Endometrial microvascular endothelial cells (primary cell): ENCODE results near the gene SMOC2. TPM values are rescaled to one million over a fixed set of nuclear protein-coding genes. Genes with fewer than 3 reads are reported as not detected.
"Not testable (repeated sequence)": the region's sequence is repeated elsewhere in the genome, so short reads cannot be mapped to it uniquely, and the experiment has no call there.

ENCODE experiments used
- in situ Hi-C: cut with HindIII; loops from 2 replicates; pipeline ENCODE4 v1.10.0; 2017; ENCODE audit warnings: low sequenced_read_pairs, low pct_unique_long_range_greater_than_20kb; ENCODE audit errors: inconsistent ontology term
- total RNA-seq: library from RNA; depleted of rRNA; stranded (reverse); fragments of >200 nt; gene quantifications from one replicate; pipeline ENCODE4 v1.2.3, GENCODE V29; 2015; ENCODE audit errors: inconsistent ontology term

The SMOC2 gene
- total RNA-seq, 1 donor from 2014 or later, result not detected

- in situ Hi-C loops, result no loop called here
Measured at GRCh38 chr6:168655462-168656152, 214.6 kb downstream of the SMOC2 start.

DNA sequence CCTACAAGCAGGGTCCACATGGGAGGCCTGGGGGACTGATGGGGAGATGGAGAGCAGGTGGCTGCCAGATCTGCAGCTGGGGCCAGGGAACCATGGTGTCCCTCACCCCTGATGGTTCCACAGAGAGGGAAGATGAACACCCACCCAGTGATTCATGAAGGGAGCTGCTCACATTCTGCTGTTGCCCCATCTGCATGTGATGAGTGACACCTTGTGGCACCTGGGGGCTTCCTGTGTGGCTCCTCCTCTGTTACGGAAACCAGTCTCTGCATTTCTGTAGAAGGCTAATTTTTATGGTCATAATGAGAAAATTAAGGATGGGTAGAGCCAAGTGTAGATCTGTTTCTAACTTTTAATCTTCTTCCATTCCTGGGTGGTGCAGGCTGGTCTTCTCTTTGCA is 217.1 kb downstream of the SMOC2 start:
- in situ Hi-C loops, result no loop called here

GRCh38 chr6:168660400-168660945 is 219.5 kb downstream of the SMOC2 start:
- in situ Hi-C loops, result no loop called here

DNA sequence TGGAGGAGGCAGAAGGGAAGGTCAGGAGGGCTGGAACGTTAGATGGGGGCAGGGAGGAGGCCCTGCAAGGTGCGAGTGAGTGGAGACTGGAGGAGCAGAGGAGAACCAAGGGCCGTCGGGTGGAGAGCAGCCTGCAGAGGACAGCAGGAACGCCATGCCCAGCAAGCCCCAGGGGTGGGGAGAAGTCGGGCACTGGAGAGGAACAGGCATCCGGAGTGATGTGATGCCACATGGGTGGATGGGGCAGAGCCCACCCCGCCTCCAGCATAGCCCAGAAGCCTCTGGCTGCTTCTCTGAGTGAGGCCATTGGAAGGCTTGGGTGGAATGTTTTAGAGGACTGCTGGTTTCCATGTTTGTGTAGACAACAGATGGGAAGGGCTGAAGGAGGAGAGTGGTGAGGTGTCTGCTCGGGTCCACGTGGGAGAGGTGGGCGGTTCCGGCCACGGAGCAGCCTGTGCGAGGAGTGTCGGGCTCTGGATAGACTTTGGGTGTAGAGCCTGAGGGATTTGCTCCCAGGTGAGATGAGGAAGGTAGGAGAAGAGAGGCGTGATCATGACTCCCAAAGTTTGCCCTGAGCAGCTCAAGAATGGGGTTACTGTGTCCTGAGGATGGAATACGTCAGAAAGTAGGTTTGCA is 221.4 kb downstream of the SMOC2 start:
- in situ Hi-C loops, result no loop called here

DNA sequence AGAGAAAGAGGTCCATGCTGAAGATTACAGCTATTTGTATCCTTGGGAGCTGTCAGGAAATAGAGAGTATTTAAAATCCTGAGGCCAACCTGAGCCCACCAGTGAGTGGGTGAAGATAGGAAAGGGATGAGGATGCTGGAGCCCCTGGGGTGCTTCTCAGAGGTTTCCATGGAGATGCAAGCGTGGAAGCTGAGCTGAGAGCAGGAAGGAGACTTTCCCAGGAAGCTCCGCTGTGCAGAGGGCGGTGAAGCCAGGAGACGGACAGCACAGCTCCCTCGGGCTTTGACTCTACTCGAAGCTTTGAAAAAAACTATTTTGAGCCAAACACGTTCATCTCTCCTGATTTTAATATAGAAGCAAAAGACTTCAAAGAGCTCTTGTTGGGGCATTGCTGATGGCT is 222.1 kb downstream of the SMOC2 start:
- in situ Hi-C loops, result no loop called here

GRCh38 chr6:168664956-168665355 is 224.0 kb downstream of the SMOC2 start:
- in situ Hi-C loops, result no loop called here

DNA sequence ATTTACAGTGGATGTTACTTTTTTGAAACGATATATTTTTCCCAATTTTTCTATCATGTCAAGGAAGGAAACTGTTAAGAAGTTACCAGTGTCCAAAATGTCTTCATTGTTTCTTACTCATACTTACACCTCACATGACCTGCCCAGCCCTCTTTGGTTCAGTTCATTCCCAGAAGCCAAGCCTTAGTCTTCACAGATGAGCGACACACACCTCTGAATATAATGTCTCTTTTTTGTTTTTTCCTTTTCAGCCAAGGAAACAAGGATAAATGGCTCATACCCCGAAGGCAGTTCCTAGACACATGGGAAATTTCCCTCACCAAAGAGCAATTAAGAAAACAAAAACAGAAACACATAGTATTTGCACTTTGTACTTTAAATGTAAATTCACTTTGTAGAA is 225.2 kb downstream of the SMOC2 start:
- in situ Hi-C loops, result no loop called here

DNA sequence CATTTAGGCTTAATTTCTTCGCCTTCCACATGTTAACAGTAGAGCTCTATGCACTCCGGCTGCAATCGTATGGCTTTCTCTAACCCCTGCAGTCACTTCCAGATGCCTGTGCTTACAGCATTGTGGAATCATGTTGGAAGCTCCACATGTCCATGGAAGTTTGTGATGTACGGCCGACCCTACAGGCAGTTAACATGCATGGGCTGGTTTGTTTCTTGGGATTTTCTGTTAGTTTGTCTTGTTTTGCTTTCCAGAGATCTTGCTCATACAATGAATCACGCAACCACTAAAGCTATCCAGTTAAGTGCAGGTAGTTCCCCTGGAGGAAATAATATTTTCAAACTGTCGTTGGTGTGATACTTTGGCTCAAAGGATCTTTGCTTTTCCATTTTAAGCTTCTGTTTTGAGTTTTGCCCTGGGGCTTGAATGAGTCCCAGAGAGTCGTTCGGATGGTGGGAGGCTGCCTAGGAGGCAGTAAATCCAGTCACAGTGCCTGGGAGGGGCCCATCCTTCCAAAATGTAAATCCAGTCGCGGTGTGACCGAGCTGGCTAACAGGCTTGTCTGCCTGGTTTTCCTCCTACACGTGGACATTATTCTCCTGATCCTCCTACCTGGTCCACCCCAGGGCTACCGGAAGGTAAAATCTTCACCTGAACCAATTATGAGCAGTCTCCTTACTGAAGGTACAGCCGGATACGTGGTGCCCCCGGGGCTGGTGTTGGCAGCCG is 225.9 kb downstream of the SMOC2 start:
- in situ Hi-C loops, result no loop called here

DNA sequence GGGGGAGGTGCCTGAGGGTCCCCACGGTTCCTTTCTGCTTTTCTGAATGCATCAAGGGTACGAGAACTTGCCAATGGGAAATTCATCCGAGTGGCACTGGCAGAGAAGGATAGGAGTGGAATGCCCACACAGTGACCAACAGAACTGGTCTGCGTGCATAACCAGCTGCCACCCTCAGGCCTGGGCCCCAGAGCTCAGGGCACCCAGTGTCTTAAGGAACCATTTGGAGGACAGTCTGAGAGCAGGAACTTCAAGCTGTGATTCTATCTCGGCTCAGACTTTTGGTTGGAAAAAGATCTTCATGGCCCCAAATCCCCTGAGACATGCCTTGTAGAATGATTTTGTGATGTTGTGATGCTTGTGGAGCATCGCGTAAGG is 226.4 kb downstream of the SMOC2 start:
- in situ Hi-C loops, result no loop called here

GRCh38 chr6:168670401-168670985 is 229.5 kb downstream of the SMOC2 start:
- in situ Hi-C loops, result no loop called here

GRCh38 chr6:168671028-168671862 is 230.3 kb downstream of the SMOC2 start:
- in situ Hi-C loops, result no loop called here

DNA sequence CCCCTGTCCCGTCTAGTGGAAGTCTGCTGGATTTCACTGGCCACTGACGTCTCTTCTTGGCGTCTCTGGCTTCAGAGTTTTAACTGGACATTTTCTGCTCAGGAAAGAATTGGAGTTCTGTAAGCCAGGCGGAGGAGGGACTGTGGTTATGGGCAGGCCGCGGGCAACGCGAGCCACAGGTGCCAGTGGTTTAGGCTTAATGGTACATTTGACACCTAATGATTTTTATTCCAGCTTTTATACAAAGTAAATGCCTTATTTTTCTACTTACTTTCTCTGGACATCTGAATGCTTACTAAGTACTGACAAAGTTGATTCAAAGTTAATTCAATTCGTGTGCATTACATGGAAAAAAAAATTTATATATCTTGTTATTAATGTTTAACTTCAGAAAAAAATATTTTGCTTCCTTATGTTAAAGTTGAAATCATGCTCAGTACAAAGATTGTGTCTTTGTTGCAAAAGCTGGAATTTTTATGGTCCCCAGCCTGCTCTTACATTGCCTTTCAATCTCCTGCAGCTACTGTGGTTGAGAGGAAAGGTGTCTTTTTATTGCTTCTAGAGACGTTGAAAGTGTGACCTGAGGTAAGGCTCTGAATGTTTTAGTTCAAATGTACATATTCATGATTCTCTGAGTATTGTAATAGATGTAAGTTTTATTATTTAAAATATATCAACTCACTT is 231.0 kb downstream of the SMOC2 start:
- in situ Hi-C loops, result no loop called here

DNA sequence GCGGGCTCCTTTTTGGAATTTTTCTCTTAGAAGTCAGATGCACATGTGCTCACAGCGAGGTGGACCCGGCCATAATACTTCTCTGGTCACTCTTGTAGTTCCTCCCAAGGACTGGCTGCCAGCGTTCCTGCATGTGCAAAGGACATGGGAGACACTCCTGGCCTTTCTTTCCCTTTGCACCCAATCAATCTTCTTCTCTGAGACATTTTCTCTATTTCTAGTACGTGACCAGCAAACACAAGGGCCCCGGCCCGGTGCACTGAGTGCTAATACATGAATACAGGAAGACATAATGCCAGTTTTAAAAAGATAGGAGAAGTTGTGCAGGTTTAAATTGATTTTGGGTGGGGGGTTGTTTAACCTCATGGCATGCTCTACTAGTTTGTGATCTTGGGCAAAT is 233.6 kb downstream of the SMOC2 start:
- in situ Hi-C loops, result no loop called here

GRCh38 chr6:168675375-168675774 is 234.4 kb downstream of the SMOC2 start:
- in situ Hi-C loops, result no loop called here

DNA sequence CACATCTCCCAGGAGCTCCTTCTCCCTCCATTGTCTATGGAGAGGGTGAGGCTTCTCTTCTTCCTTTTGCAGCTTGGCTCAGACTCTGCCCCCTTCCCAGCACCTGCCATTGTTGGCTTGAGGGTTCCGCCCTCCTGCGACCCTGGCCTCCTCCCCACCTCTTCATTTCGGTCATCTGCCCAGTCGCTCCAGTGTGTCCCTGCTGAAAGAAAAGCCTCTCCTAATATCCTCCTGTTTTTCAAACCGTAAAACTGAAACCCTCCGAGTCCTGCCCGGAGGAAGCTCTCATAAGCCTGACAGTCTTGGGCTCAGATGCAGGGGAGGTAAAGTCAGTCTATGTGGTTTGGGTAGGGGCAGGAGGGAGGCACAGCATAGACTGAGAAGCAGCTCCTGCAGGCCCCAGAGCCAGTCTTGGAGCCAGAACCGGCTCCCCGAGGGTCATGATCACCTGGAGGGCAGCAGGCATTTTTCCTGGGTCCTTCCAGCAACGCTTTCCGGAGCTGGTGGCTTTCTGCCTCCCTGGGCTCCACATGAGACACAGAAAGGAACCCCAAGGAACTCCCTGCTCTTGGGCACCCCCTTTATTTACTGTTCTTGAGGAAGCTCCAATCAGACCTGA is 235.1 kb downstream of the SMOC2 start:
- in situ Hi-C loops, result no loop called here

GRCh38 chr6:168676552-168677322 is 235.8 kb downstream of the SMOC2 start:
- in situ Hi-C loops, result no loop called here

DNA sequence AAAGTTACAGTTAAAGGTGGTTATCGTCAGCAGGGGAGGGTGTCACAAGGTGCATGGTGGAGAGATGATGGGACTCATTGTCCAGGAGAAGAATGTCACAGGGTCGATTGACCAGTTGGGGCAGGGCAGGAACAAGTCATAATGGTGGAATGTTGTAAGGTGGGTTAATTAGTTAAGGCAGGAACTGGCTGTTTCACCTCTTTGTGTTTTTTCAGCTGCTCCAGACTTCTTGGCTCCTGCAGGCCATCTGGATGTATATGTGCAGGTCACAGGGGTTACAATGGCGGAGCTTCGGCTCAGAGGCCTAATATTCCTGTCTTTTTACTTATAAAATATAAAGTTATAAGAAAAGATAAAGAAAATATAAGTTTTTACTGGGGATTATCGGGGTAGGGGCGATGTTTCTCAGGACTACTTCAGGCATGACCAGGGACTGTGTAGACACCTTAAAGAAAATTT is 236.4 kb downstream of the SMOC2 start:
- in situ Hi-C loops, result not testable (repeated sequence)
